GM21786 (cell line): ENCODE results near the gene CDIP1.

Experiments used
- ATAC-seq: cut with Tn5 transposase; IDR thresholded peaks from one replicate; pipeline ENCODE4 v1.9.1; 2021; ENCODE audit not compliant: unreplicated experiment

Gene CDIP1

DNA sequence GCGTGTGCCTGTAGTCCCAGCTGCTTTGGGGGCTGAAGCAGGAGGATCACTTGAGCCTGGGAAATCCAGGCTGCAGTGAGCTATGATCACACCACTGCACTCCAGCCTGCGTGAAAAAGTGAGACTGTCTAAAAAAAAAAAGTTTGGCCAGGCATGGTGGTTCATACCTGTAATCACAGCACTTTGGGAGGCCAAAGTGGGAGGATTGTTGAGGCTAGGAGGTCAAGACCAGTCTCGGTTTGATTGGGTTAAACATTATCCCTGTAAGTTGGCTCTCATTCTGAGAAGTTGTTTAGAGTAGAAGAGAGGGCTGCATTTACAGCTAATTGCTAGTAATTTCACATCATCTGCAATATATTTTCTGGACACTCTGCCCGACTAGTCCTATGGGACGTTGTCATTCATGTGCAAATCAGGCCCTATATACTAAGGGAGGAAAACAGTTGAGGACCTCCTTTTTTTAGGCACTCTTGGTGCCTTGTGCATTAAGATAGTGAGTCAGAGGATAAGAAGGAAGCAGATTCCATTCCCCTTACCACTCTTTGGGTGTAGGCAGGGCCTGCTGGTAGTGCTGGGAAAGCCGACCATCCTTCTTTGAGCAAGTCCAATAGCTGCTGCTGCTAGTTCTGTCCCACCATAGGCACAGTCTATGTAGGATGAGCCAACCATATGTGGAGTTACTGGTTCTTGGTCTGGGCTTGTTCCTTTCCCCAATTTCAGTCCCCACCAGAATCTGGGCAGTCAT, 43.7 kb downstream of the CDIP1 start:
- no peak for ATAC-seq

DNA sequence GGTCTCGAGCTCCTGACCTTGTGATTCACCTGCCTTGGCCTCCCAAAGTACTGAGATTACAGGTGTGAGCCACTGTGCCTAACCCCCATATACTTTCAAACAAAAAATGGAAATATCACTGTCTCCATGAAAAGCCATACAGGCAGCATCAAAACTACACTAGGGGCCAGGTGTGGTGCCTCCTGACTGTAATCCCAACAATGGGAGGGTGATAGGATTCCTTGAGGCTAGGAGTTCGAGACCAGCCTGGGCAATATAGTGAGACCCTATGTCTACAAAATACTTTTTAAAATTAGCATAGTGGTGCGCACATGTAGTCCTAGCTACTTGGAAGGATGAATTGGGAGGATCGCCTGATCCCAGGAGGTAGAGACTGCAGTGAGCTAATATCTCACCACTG, 46.7 kb downstream of the CDIP1 start:
- ATAC-seq, result no peak

GRCh38 chr16:4489030-4489429, 49.5 kb downstream of the CDIP1 start:
- ATAC-seq, result no peak

GRCh38 chr16:4488499-4488967, 50.0 kb downstream of the CDIP1 start:
- ATAC-seq, result no peak

DNA sequence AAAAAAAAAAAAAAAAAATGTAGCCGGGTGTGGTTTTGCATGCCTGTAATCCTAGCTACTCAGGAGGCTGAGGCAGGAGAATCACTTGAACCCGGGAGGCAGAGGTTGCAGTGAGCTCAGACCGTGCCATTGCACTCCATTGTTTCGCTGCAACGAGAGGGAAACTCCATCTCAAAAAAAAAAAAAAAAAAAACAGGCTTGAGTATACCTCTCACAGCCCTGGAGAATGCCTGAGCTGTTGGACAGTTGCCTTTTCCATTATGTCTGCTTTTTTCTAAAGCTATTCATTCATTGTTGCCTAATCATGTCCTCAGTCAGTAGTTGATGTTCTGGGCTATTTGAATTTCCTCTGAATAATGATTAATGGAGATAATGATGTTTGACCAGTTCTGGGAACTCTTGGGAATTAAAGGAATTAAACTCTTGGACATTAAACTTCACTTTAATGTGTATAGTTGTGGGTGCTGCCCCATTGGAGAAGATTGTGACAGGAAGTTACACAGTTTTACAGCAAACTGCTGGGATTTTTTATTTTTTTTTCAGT, 50.5 kb downstream of the CDIP1 start:
- ATAC-seq, result no peak

- no peak for ATAC-seq
Observed at GRCh38 chr16:4486126-4486893, 52.3 kb downstream of the CDIP1 start.

DNA sequence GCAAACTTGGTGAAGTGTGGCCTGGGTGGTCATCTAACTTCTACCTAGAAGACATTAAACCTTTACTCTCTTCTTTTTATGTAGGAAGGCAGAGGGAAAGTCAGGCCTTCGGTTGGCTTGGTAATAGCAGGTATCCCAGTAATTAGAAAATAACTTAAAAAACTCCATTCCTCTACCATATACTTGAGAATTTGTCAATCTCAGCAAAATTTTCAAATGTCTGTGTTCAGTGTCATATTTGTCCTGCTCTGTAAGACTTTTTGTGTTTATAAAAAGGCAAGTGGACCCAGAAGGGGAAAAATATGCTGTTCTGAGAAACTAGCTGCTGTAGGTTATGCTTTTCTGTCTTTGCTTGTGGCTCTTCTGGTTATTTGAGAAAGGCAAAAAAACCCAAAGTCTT, 56.6 kb downstream of the CDIP1 start:
- ATAC-seq, result no peak

- no peak for ATAC-seq
Observed at GRCh38 chr16:4481526-4481925, 57.0 kb downstream of the CDIP1 start.

GRCh38 chr16:4477966-4478365, 60.6 kb downstream of the CDIP1 start:
- no peak for ATAC-seq

GRCh38 chr16:4475880-4476788, 62.4 kb downstream of the CDIP1 start, which contains the start of gene HMOX2:
Gene HMOX2 (plus strand): TSS chr16:4476398. CDS start chr16:4505525, 29,127 bp downstream.
- ATAC-seq, result peak; percentile 87

GRCh38 chr16:4474192-4474961, 64.2 kb downstream of the CDIP1 start, which contains the start of gene NMRAL1:
Gene NMRAL1 (minus strand): TSS chr16:4474625. CDS start chr16:4474132, 493 bp downstream.
- ATAC-seq, result peak; percentile 35

GRCh38 chr16:4472880-4473279, 65.7 kb downstream of the CDIP1 start:
- ATAC-seq, result no peak

GRCh38 chr16:4471869-4472268, 66.7 kb downstream of the CDIP1 start:
- ATAC-seq, result no peak

DNA sequence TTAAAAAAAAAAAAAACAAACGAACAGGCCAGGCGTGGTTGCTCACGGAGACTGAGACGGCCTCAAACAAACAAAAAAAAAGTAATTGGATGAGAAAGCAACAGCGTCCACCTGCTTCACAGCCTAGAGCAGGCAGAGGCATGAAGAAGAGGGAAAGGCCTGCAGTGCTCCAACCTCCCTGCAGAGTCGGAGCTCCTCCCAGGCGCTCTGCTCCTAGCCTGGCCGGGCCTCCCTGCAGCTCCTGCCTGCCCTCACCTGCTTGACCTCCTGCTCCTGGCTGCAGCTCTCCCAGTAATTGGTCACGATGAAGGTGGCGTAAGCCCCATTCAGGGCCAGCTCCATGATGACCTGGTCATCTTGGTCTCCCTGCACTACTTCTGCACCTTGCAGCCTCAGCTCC, 69.6 kb downstream of the CDIP1 start:
- ATAC-seq, result no peak

GRCh38 chr16:4467916-4468315, 70.7 kb downstream of the CDIP1 start:
- no peak for ATAC-seq

DNA sequence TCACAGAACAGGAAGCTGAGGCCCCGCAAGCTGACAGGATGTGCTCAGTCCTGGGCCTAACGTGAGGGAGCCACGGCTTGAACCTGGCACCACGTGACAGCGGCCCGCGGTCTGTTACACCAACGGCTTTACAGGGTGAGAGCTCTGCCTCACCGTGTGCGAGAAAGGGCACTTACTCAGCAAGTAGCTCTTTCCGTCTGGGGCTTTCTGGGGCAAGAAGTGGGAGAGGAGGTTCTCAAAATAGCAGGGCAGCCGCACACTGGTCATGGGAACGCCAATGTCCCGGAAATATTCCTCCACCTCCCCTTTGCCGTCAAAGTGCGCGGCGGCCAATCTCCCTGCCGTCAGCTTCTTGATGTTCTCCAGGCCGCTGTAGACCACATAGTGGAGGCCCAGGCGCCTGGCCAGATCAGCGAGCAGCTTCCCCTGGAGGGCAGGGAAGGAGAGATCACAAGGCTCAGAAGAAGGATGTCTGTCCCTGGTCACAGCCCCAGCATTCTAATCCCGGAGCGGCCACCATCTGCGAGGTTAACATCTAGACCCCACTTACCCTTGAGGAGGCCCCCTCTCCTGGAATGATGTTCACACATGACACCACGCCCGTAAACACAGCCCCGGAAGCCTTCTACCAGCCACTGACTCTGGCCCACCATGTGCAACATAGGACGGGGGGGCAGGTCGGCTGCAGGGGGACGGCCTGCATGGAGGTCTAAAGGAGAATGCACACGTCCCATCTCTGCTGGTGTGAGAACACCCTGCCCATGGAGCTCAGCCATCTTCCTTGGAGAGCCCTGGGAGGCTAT, 72.4 kb downstream of the CDIP1 start:
- ATAC-seq, result no peak

GRCh38 chr16:4463522-4464163, 74.9 kb downstream of the CDIP1 start:
- ATAC-seq, result no peak

DNA sequence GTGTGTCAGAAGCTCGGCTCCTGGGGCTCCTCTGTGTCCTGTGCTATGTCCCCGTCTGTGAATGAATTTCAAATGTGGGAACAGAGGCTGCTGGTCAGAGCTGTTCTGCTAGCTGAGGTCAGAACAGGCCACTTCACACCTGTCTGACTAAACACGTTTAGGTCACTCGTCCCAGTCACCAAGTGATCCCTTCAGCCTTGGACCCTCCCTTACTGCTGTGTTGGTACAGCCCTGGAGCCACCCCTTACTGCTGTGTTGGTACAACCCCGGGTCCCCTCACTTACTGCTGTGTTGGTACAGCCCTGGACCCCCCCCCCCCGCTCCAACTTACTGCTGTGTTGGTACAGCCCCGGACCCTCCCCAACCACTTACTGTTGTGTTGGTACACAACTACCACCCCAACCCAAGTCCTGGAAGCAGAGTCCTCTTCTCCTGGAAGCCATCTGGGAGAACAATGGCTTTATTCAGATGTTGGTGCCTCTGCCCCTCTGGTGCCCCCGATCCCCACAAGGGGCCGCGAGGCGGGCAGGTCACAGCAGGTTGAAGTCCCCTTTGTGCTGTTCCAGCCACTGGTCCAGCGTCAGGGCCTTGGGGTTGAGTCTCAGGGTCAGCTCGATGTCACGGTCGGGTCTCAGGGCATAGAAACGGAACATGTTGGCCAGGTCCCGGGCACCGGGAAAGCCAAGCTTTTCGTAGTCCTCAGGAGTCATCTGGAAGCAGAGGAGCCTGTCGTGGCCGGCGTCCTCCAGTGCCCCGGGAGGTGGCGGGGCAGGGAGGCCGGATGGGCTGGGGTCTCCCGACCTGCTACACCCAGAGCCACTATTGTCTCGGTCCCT, 77.1 kb downstream of the CDIP1 start:
- no peak for ATAC-seq
